KBM-7 (cell line): Measurements from ENCODE around the gene RCAN1.
A peak's percentile ranks its signal among the peaks of the same experiment; 100 is the strongest.
"Not testable (repeated sequence)": the region's sequence is repeated elsewhere in the genome, so short reads cannot be mapped to it uniquely, and the experiment has no call there.

Source experiments
- DNase-seq: peaks from one replicate; pipeline ENCODE4 v3.0.0-alpha.2; 2015
- in situ Hi-C: fragments of 300-500 bp; cut with MboI; formaldehyde crosslinking; loops from 2 replicates; pipeline ENCODE4 v1.14.3; 2020; ENCODE audit warnings: low sequenced_read_pairs, low pct_unique_long_range_greater_than_20kb, mixed read lengths

The RCAN1 gene

GRCh38 chr21:34604956-34605355, 10.0 kb downstream of the RCAN1 start:
- in situ Hi-C loops, result loop anchor here (25.0 kb wide), 1 partner anchor 693 kb away; the partner anchor contains the start of gene ATP5PO
- not testable (repeated sequence) for DNase-seq

- DNase-seq, result no peak
Observed at GRCh38 chr21:34604556-34604955, 10.4 kb downstream of the RCAN1 start.

GRCh38 chr21:34603710-34604057, 11.2 kb downstream of the RCAN1 start:
- in situ Hi-C loops, result loop anchor here (25.0 kb wide), 1 partner anchor 691 kb away; the partner anchor contains the start of gene ATP5PO
- no peak for DNase-seq

More at GRCh38 chr21:34604556-34604955, 10.4 kb downstream of the RCAN1 start:
- in situ Hi-C loops, result loop anchor here (25.0 kb wide), 1 partner anchor 692 kb away; the partner anchor contains the start of gene ATP5PO

- in situ Hi-C loops, result loop anchor here (25.0 kb wide), 1 partner anchor 691 kb away; the partner anchor contains the start of gene ATP5PO
- DNase-seq, result peak; percentile 75
Observed at GRCh38 chr21:34603002-34603709, 11.8 kb downstream of the RCAN1 start.

GRCh38 chr21:34602061-34602460, 12.9 kb downstream of the RCAN1 start:
- in situ Hi-C loops, result loop anchor here (25.0 kb wide), 1 partner anchor 690 kb away; the partner anchor contains the start of gene ATP5PO
- DNase-seq, result no peak

DNA sequence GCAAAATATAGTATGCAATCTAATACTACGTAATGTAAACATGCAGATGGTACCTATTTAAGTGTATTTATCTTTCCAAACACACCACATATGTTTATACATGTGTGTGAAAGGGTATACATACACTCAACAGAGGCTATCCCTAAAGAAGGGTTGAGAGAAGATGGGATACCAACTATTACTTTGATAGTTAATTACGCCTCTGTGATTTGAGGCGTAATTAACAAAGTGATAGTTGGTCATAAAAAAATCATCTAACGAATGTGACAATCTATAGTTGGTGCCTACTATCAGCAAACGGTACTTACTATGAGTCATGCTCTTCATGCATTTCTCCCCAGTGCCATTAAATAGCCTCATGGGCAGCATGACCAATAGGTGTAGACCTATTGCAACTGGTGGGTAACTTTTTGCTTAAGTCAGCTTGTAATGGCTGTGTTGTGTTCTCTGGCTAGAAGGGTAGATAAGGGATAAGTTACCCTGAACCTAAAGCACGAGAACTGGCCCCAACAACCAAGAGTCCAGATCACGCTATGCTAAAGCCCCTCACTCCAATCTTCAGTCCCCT, 15.3 kb downstream of the RCAN1 start:
- no peak for DNase-seq
- in situ Hi-C loops, result loop anchor here (25.0 kb wide), 1 partner anchor 687 kb away; the partner anchor contains the start of gene ATP5PO

GRCh38 chr21:34598931-34599400, 15.9 kb downstream of the RCAN1 start:
- in situ Hi-C loops, result no loop called here
- DNase-seq, result no peak

DNA sequence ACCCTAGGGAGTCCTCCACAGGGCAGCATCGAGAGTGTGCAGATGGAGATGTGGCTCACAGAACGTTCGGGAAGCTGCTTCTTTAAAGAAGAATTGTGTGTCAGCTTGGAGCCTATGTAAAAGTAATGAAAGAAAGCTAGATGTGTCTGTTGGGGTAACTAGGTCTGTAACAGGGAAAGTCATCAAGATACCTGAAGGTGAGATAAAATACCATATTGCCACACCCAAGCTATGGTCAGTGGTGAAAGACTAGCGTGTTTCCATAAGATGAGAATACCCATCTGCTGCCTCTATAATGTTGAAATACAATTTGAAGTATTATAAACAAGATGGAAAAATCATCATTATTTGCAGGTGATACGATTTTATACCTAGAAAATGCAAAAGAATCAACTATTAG, 17.5 kb downstream of the RCAN1 start:
- in situ Hi-C loops, result no loop called here

DNA sequence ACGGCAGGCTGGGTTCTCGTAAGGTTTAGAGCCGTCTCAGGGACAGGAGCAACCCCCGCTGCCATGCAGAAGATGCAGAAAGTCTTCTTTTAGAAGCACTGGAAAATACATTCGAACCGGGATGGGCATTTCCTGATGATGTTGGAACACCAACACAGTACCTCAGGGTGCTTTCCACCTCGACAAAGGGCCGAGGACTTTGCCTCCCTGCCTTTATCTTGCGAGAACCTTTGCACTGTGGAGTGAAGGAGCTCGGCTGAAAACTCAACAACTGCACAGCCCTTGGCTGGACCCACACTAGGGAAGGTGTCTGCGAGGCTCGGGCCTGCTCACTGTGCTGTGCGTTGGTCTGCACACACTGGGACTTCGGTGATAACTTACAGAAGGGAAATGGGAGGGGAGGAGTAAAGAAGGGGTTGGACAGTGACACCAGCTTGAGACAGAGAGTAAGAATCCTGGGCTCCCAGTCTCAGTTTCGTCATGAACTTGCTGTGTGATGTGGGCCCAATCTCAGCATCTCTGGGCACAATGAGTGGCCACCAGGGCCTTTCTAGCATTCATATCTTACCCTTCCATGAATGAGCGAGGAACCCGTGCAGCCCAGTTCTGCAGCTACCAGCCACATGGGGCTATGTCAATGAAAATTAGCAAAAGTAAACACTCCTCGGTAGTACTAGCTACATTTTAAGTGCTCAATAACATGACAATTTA, 18.2 kb downstream of the RCAN1 start:
- in situ Hi-C loops, result no loop called here

More for the DNA sequence above, 17.5 kb downstream of the RCAN1 start:
- no peak for DNase-seq

GRCh38 chr21:34595457-34595856, 19.5 kb downstream of the RCAN1 start:
- in situ Hi-C loops, result no loop called here
- no peak for DNase-seq

More for the DNA sequence above, 18.2 kb downstream of the RCAN1 start:
- no peak for DNase-seq

DNA sequence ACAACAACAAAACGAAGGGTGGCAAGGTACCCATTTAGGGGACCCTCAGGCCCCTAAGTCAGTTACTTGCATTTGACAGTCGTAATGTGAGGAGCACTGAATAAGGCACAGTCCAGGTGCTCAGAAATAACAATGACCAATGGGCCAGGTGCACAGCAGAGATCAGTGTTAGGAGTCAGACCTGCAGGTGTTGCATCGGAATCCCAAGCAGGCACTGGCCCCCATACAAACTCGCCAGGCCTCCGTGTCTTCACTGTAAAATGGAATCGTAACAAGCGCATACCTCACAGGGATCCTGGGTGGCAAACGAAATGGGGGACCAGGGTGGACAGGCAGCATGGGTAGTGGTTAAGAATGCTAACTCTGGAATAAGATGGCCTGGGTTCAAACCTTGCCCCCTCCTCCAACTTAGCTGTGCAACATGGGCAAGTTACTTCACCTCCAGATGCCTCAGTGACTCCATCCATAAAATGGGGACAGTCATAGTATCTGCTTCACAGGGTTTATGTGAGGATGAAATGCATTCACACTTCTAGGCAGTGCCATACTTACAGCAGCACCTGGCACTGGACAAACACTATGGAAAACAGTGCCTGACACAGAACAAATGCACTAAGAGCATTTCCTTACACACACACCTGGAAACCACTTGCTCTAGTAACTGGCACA, 20.2 kb downstream of the RCAN1 start:
- DNase-seq, result no peak
- in situ Hi-C loops, result no loop called here

DNA sequence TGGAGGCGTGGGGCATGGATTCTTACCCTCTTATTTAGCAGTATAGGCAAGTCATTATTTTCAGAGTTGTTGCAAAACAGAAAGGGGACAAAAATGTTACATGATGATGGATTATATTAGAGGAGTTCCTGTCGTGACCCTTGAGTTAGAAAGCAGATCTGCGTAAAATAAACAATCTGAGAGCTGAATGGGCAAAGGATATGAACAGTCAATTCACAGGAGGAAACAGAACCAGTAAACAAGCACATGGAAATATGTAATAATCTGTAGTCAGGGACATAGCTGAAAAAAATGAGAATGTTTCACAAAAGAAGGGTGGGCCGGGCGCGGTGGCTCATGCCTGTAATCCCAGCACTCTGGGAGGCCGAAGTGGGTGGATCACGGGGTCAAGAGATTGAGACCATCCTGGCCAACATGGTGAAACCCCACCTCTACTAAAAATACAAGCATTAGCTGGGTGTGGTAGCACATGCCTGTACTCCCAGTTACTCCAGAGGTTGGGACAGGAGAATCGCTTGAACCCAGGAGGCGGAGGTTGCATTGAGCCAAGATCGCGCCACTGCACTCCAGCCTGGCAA, 20.9 kb downstream of the RCAN1 start:
- no peak for DNase-seq
- in situ Hi-C loops, result no loop called here

DNA sequence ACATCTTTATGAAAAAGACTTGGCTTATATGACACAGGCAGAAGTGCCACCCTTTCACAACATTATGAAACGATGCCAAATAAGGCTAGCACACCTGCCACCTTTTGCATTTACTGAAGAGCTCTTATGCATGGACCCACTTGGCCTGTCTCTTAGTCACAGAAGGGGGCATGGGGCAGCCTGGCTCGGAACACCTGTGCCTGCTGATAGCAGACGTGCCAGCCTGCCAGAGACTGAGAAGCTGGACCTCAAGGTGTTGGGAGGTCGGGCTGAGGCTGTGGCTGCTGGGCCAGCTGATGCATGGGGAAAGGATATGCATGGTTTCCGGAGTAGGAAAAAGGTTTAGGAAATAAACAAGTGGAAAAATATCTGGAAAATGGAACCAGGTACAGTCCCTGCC, 21.5 kb downstream of the RCAN1 start:
- in situ Hi-C loops, result no loop called here
- DNase-seq, result no peak

- in situ Hi-C loops, result no loop called here
- no peak for DNase-seq
Observed at GRCh38 chr21:34592120-34592955, 22.6 kb downstream of the RCAN1 start.

- in situ Hi-C loops, result no loop called here
- DNase-seq, result no peak
Observed at GRCh38 chr21:34590520-34590919, 24.4 kb downstream of the RCAN1 start.

DNA sequence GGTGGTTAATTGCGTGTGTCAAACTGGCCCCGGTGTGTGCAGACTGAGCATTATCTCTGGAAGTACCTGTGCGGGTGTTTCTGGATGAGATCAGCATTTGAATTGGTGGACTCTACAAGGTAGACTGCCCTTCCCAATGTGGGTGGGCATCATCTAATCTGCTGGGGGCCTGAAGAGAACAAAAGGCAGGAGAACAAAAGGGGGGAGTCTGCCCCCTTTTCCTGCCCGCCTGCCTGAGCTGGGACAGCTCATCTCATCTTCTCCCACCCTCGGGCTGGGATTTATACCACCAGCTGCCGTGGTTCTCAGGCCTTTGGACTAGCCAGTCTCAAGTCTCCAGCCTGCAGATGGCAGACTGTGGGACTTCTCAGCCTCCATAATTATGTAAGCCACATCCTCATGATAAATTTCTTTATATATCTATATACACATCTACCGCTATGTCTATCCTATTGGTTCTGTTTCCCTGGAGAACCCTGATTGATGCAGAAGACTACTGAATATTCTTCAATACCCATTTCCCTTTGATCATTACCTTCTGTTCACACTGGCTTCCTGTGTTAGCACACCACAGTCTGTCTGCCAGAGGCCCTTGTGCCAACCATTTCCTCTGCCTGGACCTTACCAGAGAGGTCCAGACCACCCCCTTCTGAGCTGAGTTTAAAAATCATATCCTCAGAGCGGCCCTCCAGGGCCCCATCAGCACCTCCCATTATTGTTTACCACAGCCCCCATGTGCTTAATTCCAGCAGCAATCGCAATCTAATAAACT, 25.2 kb downstream of the RCAN1 start:
- DNase-seq, result no peak
- in situ Hi-C loops, result no loop called here

DNA sequence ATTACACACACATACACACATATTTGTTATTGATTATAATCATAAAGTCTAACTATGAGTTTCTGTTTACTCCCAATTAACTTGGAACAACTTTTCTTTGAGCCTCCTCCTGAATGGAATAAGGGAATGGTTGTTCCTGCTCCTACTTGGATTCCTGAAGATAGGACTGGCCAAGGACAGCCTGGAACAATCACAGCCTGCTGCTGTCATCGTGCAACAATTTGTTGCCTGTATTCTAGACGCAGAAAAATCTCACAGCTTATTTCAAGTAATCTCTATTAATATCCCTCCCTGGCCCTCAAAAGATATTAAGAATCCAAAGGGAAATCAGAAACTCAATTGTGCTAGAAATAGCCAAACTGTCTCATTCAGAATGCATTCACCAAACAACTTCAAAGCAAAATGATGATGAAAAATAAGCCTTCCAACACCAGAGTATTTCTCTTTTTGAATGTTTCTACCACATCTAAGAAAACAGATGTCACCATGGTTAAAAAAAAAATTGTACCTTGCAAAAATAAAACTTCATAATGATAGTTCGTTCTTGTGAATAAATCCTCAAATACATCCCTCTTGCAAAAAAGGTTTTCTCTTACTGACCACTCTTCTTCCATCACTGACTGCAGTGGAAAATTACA, 30.9 kb downstream of the RCAN1 start:
- DNase-seq, result no peak
- in situ Hi-C loops, result no loop called here
